HK-2 (cell line): ENCODE measurements around the gene SPAG9.

ENCODE experiments used
- DNase-seq: peaks from one replicate; pipeline ENCODE4 v3.0.0-alpha.2; 2018; ENCODE audit not compliant: unreplicated experiment

SPAG9 gene

DNA sequence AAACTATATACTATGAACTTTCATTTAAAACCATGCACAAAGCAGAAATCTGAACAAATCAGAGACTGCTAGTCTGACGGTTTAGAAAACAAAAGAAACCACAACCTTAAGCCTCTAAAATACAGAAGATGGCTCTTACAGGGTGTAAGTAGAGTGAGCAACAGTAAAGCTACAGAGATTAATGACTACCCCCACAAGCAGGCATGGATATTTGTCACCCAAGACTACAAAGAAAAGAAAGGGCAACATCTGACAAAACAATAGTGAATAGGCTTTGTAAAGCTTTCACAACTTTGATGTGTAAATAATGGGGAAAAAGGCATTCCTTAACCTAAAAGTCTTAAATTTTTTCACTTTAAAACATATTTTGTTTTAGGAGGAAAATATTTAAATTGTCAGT is 75.0 kb downstream of the SPAG9 start:
- no peak for DNase-seq

- DNase-seq = no peak
Observed at GRCh38 chr17:51044976-51045375, 75.7 kb downstream of the SPAG9 start.

DNA sequence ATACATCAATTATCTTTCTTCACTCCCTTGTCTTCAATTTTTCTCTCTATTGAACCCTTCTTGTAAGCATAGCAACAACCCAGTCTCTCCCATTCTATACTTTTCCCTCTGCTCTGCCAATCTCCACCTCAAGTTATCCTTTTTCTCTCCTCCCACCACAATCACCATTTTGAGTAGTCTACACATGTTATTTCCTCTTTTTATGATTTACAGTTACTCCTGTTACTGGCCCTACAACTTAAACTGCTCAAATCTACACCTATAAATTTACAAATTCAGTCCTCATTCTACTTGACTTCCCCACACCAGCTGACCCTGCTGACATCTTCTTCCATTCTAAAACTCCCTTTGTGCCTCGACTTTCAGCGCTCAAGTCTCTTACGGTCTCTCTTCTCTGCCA is 84.6 kb downstream of the SPAG9 start:
- DNase-seq = no peak

- DNase-seq = no peak
Observed at GRCh38 chr17:51035431-51035830, 85.2 kb downstream of the SPAG9 start.

- DNase-seq = no peak
Observed at GRCh38 chr17:51034800-51035199, 85.9 kb downstream of the SPAG9 start.

GRCh38 chr17:51032850-51033249 is 87.8 kb downstream of the SPAG9 start:
- DNase-seq = no peak

GRCh38 chr17:51029568-51030463 is 90.9 kb downstream of the SPAG9 start:
- no peak for DNase-seq

- DNase-seq = no peak
Observed at GRCh38 chr17:51029142-51029541, 91.5 kb downstream of the SPAG9 start.

DNA sequence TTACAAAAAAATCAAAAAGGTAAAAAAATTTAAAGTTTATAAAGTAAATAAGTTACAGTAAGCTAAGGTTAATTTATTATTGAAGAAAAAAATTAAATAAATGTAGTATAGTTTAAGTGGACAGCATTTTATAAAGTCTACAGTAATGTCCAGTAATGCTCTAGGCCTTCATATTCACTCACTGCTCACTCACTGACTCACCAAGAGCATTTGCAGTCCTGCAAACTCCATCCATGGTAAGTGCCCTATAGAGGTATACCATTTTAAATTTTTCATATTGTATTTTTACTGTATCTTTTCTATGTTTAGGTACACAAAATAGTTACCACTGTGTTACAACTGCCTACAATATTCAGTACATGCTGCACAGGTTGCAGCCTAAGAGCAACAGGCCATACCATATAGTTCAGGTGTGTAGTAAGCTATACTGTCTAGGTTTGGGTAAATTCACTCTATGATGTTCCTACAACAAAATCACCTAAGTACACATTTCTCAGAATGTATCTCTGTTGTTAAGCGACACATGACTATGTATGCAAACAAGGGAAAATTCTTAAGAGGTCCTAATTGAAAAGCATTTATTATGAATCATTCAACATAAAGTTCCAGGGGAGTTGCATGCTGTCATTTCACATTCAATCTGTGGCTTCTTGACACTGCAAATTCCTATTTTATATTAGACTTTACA is 92.3 kb downstream of the SPAG9 start:
- DNase-seq = no peak

GRCh38 chr17:51018541-51018940 is 102.1 kb downstream of the SPAG9 start:
- DNase-seq = no peak

GRCh38 chr17:51017270-51017669 is 103.4 kb downstream of the SPAG9 start:
- no peak for DNase-seq

DNA sequence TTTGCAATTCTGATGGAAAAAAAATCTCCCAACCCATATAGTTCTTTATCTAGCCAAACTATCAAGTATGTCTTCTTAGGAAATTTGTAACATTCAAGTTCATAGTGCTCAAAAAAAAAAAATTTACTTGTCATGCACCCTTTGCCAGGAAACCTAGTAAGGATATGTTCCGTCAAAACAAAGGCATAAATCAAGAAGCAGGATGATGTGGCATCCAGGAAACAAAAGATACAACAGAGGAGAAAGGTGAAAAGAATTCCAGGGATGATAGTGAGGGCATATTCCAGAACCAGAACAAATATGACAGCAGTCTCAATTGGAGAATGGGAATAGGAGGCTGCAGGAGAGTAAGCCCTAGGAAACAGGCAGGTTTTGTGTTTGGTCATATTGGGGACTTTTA is 104.6 kb downstream of the SPAG9 start:
- no peak for DNase-seq

GRCh38 chr17:51015145-51015558 is 105.5 kb downstream of the SPAG9 start:
- no peak for DNase-seq

DNA sequence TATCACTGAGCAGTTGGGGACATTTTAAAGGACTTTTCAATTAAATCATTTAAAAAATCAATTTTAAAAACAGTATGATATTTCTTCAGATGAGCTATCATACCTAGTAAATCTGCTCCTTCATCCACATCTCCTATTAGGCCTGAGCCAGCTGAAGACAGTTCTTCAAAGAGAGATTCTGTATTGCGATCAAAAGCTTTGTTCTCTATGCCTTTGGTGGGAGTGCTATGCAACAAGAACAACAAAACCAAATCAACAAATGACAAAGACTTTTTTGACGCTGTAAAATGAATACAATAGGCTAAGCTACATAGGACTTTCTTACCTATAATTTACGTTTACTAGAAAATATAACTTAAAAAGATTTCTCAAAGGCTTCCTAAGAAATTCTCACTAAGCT is 106.5 kb downstream of the SPAG9 start:
- DNase-seq = no peak

GRCh38 chr17:51013322-51013721 is 107.3 kb downstream of the SPAG9 start:
- no peak for DNase-seq

DNA sequence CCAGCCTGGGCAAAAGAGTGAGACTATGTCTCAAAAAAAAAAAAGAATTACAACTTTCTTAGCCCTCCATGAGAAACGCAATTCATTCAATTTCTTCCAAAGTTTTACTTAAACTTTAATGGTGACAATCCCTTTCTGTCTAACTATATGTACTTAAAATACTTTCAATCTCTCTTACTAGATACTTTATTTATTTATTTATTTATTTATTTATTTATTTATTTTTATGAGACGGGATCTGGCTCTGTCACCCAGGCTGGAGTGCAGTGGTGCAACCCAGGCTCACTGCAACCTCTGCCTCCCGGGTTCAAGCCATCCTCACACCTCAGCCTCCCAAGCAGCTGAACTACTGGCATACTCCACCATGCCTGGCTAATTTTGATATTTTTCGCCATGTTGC is 108.1 kb downstream of the SPAG9 start:
- no peak for DNase-seq

DNA sequence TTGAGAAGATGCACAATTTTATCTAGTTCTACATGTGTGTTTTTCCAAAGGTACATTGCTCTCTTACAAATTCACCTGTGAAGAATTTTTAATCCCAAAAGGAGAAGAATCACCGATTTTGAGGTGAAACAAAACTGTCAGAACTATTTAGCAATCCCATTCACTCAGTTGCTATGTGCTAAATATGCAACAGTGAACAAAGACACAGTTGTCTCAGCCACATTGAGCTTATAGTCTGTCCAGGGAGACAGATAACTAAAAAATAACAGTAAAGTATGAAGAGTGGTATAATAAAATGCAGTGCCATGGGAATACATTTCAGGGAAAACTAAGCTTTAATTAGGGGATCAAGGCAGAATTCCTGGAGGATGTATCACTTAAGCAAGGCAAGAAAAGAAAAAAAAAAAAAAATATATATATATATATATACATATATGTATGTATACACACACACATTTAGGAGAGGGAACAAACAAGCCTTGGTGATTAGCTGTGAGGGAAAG is 110.4 kb downstream of the SPAG9 start:
- no peak for DNase-seq

DNA sequence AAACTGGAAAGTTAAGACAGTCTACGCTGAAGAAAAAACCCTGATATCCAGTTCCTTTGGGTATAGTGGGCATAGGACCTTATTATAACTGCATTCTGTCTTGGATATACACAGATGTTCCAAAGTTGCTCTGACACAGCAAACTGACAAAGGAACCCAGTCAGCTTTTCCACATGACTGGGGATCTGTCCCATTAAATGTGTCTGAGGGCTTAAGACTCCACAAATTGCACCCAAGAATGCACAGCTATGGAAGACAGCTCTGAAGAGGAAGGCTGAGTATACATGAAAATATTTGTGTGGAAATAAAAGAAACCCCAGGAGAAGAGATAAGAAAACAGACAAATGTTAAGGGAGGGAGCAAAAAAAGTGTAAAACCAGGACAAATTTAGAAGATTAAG is 114.1 kb downstream of the SPAG9 start:
- no peak for DNase-seq

GRCh38 chr17:51005768-51006167 is 114.9 kb downstream of the SPAG9 start:
- no peak for DNase-seq

- no peak for DNase-seq
Observed at GRCh38 chr17:51004249-51004648, 116.4 kb downstream of the SPAG9 start.

DNA sequence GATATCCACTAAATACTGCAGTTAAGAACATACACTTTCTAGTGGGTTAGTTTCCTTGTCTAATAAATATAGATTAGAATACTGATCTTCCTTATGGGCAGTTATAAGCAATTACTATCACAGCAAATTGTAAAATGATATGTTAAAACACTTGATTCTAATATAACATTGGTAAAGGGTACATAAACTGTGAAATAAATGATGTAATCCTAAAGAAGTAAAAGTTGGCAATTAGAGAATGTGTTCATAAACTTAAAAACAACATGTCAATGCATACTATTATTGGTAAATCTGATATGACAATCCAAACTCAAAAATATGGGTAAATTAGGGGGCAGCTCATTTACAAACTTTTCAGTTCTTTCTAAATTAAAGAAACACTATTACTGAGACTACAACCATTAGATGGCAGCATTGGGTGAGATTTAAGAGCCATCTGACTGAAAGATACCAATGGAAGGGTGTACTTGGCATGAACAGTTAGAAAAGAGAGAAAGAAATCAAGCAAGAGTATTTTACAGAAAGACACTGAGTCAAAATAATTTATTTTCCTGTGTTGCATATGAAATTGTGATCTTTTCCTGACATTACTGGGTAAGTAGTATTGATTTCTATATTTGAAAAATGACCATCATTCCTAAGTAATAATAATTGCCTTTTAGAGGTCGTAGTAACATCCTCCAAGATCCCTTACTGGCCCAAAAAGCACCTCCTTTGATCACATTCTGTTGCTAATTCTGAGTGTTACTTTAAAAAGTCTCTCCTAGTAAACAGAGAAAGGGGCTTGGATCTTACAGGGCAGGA is 119.6 kb downstream of the SPAG9 start:
- DNase-seq = no peak

DNA sequence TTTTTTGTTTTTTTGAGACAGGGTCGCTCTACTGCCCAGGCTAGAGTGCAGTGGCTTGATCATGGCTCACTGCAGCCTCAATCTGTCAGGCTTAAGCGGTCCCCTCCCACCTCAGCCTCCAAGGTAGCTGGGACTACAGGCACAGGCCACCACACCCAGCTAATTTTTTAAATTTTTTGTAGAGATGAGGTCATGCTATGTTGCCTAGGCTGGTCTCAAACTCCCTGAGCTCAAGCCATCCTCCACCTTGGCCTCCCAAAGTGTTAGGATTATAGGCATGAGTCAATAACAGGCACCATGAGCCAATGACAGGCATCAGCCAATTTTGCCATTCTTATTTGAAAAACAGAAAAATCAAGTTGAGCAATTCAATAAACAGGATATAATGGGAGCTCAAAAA is 125.0 kb downstream of the SPAG9 start:
- DNase-seq = no peak
